Colonic mucosa (tissue), 4 donors: ENCODE measurements around the gene UBE2O. TPM values are rescaled to one million over a fixed set of nuclear protein-coding genes. Genes with fewer than 3 reads are reported as not detected.

Source experiments
- DNase-seq: peaks from one replicate; pipeline ENCODE4 v3.0.0-alpha.2; 2020
- H3K27ac ChIP-seq: fragments of 200-600 bp; one replicate; pipeline ENCODE4 v1.8.0; 2021
- H3K27me3 ChIP-seq: fragments of 200-600 bp; one replicate; pipeline ENCODE4 v1.8.0; 2021
- H3K36me3 ChIP-seq: fragments of 200-600 bp; one replicate; pipeline ENCODE4 v1.8.0; 2021
- H3K4me1 ChIP-seq: fragments of 200-600 bp; one replicate; pipeline ENCODE4 v1.8.0; 2021; ENCODE audit warnings: mild to moderate bottlenecking
- H3K4me3 ChIP-seq: fragments of 200-600 bp; one replicate; pipeline ENCODE4 v1.8.0; 2021
- H3K9ac ChIP-seq, 2 donors: one replicate each; pipeline ENCODE4 v1.7.0; 2013; ENCODE audit warnings: control low read depth in 2 of 2, low read depth in 2 of 2, low read length in 2 of 2
- H3K9me3 ChIP-seq: fragments of 200-600 bp; one replicate; pipeline ENCODE4 v1.8.0; 2021
- CTCF ChIP-seq: fragments of 200-600 bp; IDR thresholded peaks from one replicate; pipeline ENCODE4 v1.8.0; 2022; ENCODE audit warnings: antibody characterized with exemption, mild to moderate bottlenecking
- intact Hi-C: fragments of 100-400 bp; cut with DNase I; formaldehyde crosslinking; loops from one replicate; pipeline ENCODE4 v1.14.1; 2022
- total RNA-seq, 2 donors: library from RNA; stranded (reverse); fragmentation: NEBNext Ultra II Directional in 1 of 2; extraction: Animal tissue kit (Norgen Biotek cat#: 25700) in 1 of 2; gene quantifications; one replicate each; pipeline ENCODE4 v1.2.1, GENCODE V29; 2021
- donor health status: healthy.
- donor health status: DM: no; HTN: no; CAD: no.
- donor health status: DM: no; HTN: no; CAD: no.

Gene UBE2O
- total RNA-seq, 2 donors from 2014 or later = 17.5 to 25.2 TPM

GRCh38 chr17:76345377-76345974, 107.5 kb downstream of the UBE2O start:
- no peak overlapping the region for H3K27ac ChIP-seq
- intact Hi-C loops = no loop called here
- H3K4me3 ChIP-seq = no peak overlapping the region
- TF ChIP-seq CTCF = no peak
- DNase-seq = no peak
- H3K9me3 ChIP-seq = no peaks in the 10 kb centered on the region
- no peaks in the 10 kb centered on the region for H3K36me3 ChIP-seq
- H3K9ac ChIP-seq = no peak overlapping the region
- H3K27me3 ChIP-seq = no peaks in the 10 kb centered on the region
- H3K4me1 ChIP-seq = no peaks in the 10 kb centered on the region

GRCh38 chr17:76343106-76343505, 109.8 kb downstream of the UBE2O start:
- H3K9me3 ChIP-seq = no peaks in the 10 kb centered on the region
- no peak overlapping the region for H3K4me3 ChIP-seq
- no peak overlapping the region for H3K27ac ChIP-seq
- no peaks in the 10 kb centered on the region for H3K4me1 ChIP-seq
- intact Hi-C loops = no loop called here
- DNase-seq = no peak
- TF ChIP-seq CTCF = no peak
- H3K9ac ChIP-seq = no peak overlapping the region
- H3K27me3 ChIP-seq = no peaks in the 10 kb centered on the region
- no peaks in the 10 kb centered on the region for H3K36me3 ChIP-seq

- TF ChIP-seq CTCF = no peak
- H3K27me3 ChIP-seq = no peaks in the 10 kb centered on the region
- H3K36me3 ChIP-seq = no peaks in the 10 kb centered on the region
- H3K9me3 ChIP-seq = no peaks in the 10 kb centered on the region
- H3K4me3 ChIP-seq = no peak overlapping the region
- no peak for DNase-seq
- no peak overlapping the region for H3K27ac ChIP-seq
- H3K9ac ChIP-seq = no peak overlapping the region
- intact Hi-C loops = no loop called here
- H3K4me1 ChIP-seq = no peaks in the 10 kb centered on the region
Observed at GRCh38 chr17:76341301-76341700, 111.7 kb downstream of the UBE2O start.

Other genes with a start within 250 kb of the UBE2O start
- gene RNF157, start 212.7 kb downstream of the UBE2O start, total RNA-seq = 10 to 100 TPM; 23.7 to 30.2 TPM
- 10 to 100 TPM; 77.1 to 90.1 TPM for gene UBALD2, start 187.8 kb downstream of the UBE2O start, total RNA-seq
- 1 to 10 TPM; 1.2 to 5.7 TPM for gene QRICH2, start 144.9 kb downstream of the UBE2O start, total RNA-seq
- gene PRPSAP1, start 99.2 kb downstream of the UBE2O start, total RNA-seq = 10 to 100 TPM; 60.7 to 70.0 TPM
- gene SPHK1, start 68.5 kb downstream of the UBE2O start, total RNA-seq = 1 to 10 TPM; 2.1 to 3.3 TPM
- not detected for gene AANAT, start 14.5 kb upstream of the UBE2O start, total RNA-seq
- 10 to 100 TPM; 11.6 to 23.9 TPM for gene RHBDF2, start 48.3 kb upstream of the UBE2O start, total RNA-seq
- 1 to 10 TPM; 4.7 to 9.9 TPM for gene CYGB, start 84.6 kb upstream of the UBE2O start, total RNA-seq
- 1 to 10 TPM in 1 of 2 donors, under 1 TPM in 1; 0.29 to 1.2 TPM for gene PRCD, start 86.9 kb upstream of the UBE2O start, total RNA-seq
- 1 to 10 TPM; 3.8 to 6.3 TPM for gene ST6GALNAC2, start 132.7 kb upstream of the UBE2O start, total RNA-seq
- 100 to 1,000 TPM; 311 to 465 TPM for gene ST6GALNAC1, start 190.6 kb upstream of the UBE2O start, total RNA-seq